DOHH2 (cell line): ENCODE data around the gene HOXC9.

Experiments used
- EZH2phosphoT487 ChIP-seq: fragments of 200-600 bp; sonication (generic); IDR thresholded peaks from 2 replicates; pipeline ENCODE4 v1.6.1; 2017; ENCODE audit warnings: borderline replicate concordance, mild to moderate bottlenecking, antibody characterized with exemption, low read length, moderate library complexity, mixed read lengths
- TF ChIP-seq, protein P1 (sequence below): fragments of 200-600 bp; sonication (generic); IDR thresholded peaks from one replicate; pipeline ENCODE4 v1.5.1; 2014; ENCODE audit warnings: antibody characterized with exemption, mild to moderate bottlenecking, low read depth, low read length; ENCODE audit not compliant: poor library complexity, severe bottlenecking

DNA sequence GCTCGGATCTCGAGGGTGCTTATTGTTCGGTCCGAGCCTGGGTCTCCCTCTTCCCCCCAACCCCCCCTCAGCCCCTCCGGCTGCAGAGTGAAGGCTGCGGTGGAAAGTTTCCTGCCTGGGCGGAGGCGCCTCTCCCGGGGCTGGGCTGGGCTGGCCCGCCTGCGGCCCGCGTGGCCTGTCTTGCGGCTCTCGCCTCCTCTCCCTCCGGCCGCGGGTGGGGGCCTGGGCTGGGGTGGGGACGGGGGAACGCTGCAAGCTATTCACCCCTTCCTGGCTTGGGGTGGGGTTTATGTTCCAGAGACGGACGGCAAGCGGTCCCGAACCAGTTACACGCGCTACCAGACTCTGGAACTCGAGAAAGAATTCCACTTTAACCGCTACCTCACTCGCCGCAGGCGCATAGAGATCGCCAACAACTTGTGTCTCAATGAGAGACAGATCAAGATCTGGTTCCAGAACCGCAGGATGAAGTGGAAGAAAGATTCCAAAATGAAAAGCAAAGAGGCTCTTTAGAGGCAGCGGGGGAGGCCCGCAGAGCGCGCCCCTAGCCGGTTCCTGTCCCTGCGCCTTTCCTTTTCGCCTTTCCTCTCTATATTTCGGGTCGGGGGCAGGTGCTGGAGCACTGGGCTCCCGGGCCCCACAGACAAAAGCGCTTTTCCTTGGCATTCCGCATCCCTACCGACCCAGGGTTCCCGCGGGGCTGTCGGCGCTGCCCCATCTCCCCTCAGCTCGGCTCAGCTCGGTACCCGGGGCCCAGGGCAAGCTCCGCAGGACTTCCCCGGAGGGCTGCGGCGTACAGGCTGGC is 34.2 kb downstream of the HOXC9 start:
- TF ChIP-seq, protein P1, sequence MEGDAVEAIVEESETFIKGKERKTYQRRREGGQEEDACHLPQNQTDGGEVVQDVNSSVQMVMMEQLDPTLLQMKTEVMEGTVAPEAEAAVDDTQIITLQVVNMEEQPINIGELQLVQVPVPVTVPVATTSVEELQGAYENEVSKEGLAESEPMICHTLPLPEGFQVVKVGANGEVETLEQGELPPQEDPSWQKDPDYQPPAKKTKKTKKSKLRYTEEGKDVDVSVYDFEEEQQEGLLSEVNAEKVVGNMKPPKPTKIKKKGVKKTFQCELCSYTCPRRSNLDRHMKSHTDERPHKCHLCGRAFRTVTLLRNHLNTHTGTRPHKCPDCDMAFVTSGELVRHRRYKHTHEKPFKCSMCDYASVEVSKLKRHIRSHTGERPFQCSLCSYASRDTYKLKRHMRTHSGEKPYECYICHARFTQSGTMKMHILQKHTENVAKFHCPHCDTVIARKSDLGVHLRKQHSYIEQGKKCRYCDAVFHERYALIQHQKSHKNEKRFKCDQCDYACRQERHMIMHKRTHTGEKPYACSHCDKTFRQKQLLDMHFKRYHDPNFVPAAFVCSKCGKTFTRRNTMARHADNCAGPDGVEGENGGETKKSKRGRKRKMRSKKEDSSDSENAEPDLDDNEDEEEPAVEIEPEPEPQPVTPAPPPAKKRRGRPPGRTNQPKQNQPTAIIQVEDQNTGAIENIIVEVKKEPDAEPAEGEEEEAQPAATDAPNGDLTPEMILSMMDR: no peak
- no peak for TF ChIP-seq EZH2phosphoT487
